Renal cortical epithelial cell (primary cell): ENCODE results near the gene NTN4. TPM values are rescaled to one million over a fixed set of nuclear protein-coding genes. Genes with fewer than 3 reads are reported as not detected.
A peak's percentile ranks its signal among the peaks of the same experiment; 100 is the strongest.
"Not testable (repeated sequence)": the region's sequence is repeated elsewhere in the genome, so short reads cannot be mapped to it uniquely, and the experiment has no call there.

Experiments
- DNase-seq: peaks from one replicate; pipeline ENCODE4 v3.0.0-alpha.2; 2011; ENCODE audit warnings: low read depth
- total RNA-seq: library from RNA; depleted of rRNA; stranded (reverse); fragments of >200 nt; gene quantifications from 2 replicates; pipeline ENCODE4 v1.2.3, GENCODE V29; 2014

Gene NTN4
- total RNA-seq, 1 donor from 2014 or later, result 253 TPM

DNA sequence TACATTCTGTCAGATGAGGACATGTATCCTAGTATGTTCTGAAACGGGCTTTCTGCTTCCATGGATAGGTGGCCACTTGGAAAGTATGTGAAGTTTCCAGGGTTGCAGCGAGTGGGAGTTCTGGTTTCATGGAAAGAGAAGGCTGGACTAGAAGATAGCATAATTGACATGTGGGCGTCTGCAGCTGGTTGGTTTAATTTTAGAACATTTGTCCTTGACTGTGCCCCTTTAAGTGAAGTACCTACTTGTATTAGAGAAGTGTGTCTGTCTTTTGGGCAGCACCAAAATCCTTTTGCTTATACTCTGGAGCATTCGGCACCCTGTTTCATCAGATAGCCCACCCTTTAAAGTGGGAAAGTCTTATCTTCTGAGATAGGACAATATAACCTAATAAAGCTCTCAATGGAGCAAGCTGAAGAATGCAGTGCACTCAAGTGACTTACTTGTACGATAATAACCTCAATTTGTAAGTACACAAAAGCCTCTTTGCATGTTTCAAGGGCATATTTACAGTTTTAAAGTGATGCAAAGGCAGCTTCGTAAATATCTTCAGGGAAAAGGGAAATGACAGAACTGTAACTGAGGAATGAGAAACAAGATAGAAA lies 35.2 kb downstream of the NTN4 start:
- no peak for DNase-seq

GRCh38 chr12:95746062-95746461 lies 44.5 kb downstream of the NTN4 start:
- not testable (repeated sequence) for DNase-seq

- no peak for DNase-seq
Measured at GRCh38 chr12:95742586-95742985, 48.0 kb downstream of the NTN4 start.

DNA sequence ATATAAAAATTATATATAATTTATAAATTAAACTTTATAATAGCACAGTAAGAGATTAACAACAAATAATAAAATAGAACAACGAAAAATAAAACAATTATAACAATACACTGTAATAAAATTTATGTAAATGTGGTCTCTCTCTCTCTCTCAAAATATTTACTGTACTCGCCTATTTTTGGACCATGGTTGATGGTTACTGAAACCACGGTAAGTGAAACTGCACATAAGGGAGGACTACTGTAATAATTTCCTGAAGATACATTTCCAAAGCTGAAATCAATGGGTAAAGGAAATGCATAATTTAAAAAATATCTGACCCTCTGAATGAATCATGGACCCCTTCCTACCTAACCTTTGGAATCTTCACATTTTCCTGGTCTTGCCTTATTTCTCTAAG lies 48.9 kb downstream of the NTN4 start:
- no peak for DNase-seq

DNA sequence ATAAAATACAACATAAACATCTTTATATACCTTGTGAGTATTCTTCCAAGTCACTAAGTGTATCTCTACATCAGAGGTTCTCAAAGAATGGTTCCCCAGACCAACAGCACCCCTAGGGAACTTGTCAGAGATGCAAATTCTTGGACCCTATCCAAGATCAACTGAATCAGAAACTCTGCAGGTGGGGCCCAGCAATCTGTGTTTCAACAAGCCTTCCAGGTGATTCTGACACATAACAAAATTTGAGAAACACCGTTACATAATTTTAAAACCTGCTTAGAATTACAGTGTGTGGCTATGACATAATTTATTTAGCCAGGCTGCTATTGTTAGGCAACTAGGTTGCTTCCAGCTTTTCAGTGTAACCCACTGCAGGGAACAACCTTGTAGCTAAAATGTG lies 49.8 kb downstream of the NTN4 start:
- no peak for DNase-seq

GRCh38 chr12:95739561-95740313 lies 50.8 kb downstream of the NTN4 start:
- DNase-seq, result no peak

- DNase-seq, result no peak
Measured at GRCh38 chr12:95738024-95738611, 52.4 kb downstream of the NTN4 start.

GRCh38 chr12:95736631-95737030 lies 53.9 kb downstream of the NTN4 start:
- no peak for DNase-seq

DNA sequence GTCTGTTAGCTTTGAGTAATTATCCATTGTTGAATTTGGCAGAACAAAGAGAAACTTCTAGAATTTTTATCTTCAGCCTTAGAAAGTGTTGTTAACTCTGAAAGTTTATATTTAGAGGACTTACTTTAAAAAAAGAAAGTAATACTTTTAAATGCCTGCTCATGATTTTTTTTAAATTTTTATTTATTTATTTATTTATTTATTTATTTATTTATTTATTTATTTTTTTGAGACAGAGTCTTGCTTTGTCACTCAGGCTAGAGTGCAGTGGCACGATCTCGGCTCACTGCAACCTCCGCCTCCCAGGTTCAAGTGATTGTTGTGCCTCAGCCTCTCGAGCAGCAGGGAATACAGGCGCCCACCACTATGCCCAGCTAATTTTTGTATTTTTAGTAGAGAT lies 54.8 kb downstream of the NTN4 start:
- not testable (repeated sequence) for DNase-seq

GRCh38 chr12:95733141-95733825 lies 57.3 kb downstream of the NTN4 start:
- DNase-seq, result peak; percentile 69

- no peak for DNase-seq
Measured at GRCh38 chr12:95731519-95731958, 59.0 kb downstream of the NTN4 start.

DNA sequence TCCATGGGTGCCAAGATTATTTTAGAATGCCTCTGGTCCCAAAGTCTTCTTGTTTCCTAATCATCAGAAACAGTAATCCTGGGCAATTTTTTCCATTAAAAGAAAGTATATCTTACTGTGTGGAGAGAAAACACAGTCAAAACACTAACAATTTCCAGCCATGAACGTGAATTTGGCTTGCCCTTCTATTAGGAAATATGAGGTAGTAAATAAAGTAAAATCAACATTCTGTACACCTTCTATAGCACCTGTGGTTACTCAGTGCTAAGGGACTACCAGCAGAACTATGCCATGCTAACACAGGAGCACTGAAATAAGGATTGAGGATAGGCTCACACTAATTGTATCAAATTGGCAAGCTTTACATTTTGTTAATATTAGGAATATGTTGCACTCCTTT lies 60.1 kb downstream of the NTN4 start:
- no peak for DNase-seq

- no peak for DNase-seq
Measured at GRCh38 chr12:95726903-95727302, 63.7 kb downstream of the NTN4 start.

DNA sequence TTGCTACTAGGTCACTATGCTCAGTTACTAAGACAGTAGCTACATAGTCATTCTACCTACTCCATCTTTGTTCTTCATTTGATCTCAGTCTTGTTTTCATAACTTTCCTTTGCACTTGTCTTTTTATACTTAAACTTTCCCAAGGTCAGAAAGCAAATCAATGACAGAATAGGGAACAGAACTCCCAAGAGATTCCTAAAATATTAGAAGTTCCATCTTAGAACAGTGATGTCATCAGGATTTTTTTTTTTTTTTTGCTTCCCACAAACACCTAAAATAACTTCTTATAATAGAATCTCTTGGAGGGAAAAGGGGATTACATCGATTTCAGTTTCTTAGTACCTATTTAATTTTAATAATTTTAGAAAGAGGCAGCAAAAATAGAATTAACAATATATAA lies 65.8 kb downstream of the NTN4 start:
- no peak for DNase-seq

DNA sequence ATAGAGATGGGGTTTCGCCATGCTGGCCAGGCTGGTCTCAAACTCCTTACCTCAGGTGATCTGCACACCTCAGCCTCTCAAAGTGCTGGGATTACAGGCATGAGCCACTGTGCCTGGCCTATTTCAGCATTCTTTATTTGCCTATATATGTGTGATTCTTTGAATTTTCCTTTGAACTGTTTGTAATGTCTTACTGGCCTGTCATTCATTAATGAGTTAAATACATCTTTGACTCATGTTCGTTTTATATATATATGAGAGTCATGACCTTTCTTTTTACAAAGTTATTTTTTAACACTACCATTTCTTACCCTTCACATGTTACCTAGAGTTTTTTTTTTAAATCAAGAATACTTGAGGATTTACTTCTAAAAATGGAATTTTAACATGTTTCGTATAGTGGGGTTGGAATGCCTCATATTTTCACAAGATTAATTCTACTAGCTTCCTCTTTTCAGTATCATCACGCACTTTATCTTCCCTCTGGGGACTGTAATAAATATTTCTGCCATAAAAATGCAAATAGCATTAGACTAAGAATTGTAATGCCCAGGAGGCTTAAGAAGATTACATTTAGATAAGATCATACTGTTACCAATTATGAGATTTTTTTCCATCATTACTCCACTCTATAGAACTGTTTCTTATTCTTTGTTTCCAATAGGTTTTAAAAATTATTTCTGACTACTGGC lies 66.7 kb downstream of the NTN4 start:
- DNase-seq, result peak; percentile 53

DNA sequence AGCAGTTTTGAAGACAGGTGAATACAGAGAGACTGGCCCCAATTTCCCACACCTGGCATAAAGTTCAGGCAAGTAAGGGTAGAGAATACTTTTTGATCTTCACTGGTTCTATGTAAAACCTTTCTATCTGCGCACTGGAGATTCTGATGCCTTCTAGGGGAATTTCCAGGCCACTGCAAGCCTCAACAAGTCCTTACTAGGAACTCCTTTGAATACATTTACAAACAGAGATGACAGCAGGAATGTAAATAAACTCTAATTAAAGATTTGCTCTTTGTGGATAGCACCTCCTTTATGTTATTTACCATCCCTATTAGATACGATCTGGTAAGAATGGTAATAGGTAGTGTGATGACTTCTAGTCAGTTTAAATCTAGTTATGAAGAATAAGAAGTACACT lies 69.2 kb downstream of the NTN4 start:
- DNase-seq, result peak; percentile 27

DNA sequence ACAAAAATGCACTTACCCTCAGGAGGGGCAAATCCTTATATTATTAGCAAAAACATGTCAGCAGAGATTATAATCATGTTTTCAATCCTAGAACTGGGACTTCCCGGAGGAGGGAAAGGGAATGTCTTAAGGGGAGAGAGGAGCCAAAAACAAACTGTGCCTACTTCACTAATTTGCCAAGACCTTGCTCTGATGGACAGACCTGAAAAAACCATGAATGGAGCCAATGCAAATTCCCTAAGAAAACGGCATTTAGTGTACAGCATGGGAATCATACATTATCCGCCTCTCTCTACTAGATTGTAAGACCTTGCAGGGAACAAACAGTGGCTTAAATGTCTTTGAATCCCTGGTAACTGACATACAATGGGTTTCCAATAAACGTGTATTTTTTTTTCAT lies 70.4 kb downstream of the NTN4 start:
- DNase-seq, result no peak

DNA sequence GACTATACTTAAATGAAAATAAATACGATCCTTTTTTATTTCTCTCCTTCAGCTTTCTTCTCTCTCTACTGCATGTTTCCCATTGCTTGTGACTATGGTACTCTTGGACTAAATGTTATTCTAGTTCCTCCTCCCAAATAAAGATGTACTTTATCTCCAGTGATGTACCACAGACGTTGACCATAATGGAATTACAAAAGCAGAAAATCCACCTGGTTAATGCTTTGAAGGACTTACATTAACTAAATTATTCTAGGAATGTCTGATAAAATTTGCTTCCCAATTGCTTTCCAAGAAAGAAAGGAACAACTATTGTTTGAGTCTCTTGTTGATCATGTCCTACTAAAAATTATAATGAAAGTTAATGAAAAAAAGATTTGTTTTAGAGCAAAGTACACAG lies 71.8 kb downstream of the NTN4 start:
- no peak for DNase-seq

GRCh38 chr12:95718006-95718431 lies 72.5 kb downstream of the NTN4 start:
- DNase-seq, result peak; percentile 38

GRCh38 chr12:95717316-95717928 lies 73.1 kb downstream of the NTN4 start:
- DNase-seq, result peak; percentile 72

DNA sequence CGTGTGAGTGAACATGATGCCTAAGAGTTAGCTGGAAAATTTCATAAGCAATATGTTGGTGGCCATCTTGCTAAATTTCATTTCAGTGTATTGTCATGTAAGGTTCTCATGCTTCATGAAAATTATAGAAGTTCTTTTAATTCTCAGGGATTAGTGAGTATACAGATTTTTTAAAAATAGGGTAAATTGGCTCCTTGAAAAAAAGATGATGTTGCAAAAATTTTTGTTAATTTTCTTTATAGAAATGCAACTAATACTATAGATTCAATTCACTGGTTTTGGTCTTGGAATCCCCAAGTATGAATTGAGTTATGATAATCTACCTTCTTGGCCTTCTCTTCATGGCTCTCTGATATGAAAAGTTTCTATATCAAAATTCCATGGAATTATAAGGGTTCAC lies 75.4 kb downstream of the NTN4 start:
- DNase-seq, result no peak

DNA sequence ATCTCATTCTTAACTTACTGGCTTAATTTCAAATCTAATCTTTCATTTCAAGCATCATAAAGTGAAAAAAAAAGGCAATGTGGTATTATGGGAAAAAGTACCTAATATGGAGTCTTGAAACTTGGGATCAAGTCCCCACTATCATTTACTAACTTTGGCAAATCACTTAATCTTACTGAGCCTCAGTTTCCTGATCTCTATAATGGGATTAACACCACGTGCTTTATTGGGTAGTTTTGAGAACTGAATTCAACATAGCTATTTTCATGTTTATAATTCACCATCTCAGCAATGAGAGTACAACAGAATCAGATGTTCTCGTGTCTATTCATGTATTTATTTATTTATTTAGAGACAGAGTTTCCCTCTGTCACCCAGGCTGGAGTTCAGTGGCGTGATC lies 78.3 kb downstream of the NTN4 start:
- no peak for DNase-seq
